Endometrial microvascular endothelial cells (primary cell): ENCODE results near the gene SLC24A5. TPM values are rescaled to one million over a fixed set of nuclear protein-coding genes. Genes with fewer than 3 reads are reported as not detected.

Source experiments
- in situ Hi-C: cut with HindIII; loops from 2 replicates; pipeline ENCODE4 v1.10.0; 2017; ENCODE audit warnings: low sequenced_read_pairs, low pct_unique_long_range_greater_than_20kb; ENCODE audit errors: inconsistent ontology term
- total RNA-seq: library from RNA; depleted of rRNA; stranded (reverse); fragments of >200 nt; gene quantifications from one replicate; pipeline ENCODE4 v1.2.3, GENCODE V29; 2015; ENCODE audit errors: inconsistent ontology term

The SLC24A5 gene
- total RNA-seq, 1 donor from 2014 or later, result not detected

DNA sequence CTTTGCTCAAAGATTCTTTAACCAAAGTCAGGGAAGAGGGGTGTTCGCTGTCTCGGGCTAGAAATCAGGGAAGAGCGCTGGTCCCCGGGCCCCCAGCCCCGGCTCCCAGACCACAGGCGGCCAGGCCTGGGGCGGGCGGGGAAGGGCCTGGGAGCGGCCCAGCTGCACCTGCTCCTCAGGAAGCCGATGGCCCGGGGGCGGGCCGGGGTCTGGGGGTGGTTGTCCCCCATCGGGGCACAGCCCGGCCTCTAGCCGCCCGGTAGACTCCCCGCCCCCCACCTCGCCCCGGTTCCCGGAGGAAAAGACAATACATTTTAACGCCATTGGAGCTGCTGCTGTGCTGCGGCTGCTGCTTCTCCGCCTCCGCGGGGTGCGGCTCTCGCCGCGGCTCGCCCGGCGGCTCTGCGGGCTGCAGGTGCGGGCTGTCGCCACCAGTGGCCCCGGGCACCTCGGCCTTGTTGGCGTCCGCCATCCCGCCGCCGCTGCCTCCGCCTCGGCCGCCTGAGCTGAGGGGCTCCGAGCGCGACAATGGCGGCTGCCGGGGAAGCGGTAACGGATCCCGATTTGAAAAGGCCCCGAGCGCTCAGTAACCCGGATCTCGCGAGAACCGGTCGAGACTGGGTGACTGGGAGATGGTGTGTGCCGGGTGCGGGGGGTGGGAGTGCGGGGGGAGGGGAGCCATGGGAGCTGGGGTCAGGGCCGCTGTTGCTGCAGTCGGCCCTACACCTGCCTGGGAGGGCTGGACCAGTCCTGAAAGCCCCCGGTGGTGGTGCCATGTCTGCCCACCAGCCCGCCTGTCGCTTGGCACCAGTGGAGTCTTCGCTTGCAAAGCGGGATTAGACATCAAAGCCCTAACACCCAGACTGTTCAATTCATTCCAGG is 57.2 kb downstream of the SLC24A5 start, which contains the start of gene MYEF2:
Gene MYEF2 (minus strand): TSS at position 530 of the 882 bp plus-strand sequence. CDS start 58 bp downstream, at position 472.
- in situ Hi-C loops, result no loop called here

DNA sequence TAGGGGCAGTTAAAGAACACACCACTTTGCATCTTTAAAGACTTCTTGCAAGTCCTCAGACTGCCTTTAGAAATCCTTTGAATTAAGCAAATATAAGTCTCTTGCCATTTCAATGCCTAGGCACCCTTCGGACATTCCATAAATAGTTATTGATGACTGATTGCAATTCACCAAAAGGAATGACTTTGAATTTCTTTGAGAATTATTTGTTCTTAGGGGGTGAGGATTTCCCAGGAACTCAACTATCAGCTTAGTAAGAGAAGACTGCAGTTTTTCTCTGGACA is 57.8 kb downstream of the SLC24A5 start:
- in situ Hi-C loops, result no loop called here

DNA sequence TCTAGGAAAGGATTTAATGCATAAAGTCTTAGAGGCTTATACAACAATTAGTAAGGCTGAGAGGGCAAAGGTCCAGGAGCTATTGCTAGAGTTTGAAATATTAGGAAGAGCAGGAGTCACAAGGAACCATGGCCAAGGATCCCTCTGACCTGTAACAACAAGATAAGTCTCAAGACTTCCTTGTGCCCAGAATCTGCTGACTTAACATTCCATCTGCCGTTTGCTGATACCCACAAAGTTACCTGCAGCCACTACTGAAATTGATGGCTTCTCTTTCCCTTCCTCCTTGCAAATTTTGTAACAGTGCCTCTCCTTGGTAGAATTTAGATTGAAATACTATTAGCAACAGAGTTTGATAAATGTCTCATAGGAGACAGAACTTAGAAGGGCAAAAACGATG is 62.0 kb downstream of the SLC24A5 start:
- in situ Hi-C loops, result no loop called here

DNA sequence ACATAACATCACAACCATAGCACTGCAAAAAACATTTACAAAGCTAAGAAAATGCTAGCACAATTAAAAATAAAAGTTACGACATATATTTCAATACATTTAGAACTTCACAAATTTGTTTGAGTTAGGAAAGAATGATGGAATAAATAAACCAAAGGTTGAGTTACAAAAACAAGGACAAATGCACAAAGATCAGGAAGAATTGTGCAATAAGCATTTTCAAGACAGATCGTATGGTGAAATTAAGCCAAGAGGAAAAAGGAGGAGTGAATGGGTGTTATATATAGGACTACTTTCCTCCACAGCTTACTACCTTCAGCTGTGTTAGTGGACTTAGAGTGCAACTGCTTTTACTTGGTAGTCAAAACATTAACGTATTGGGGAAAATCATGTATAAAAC is 64.7 kb downstream of the SLC24A5 start:
- in situ Hi-C loops, result no loop called here

DNA sequence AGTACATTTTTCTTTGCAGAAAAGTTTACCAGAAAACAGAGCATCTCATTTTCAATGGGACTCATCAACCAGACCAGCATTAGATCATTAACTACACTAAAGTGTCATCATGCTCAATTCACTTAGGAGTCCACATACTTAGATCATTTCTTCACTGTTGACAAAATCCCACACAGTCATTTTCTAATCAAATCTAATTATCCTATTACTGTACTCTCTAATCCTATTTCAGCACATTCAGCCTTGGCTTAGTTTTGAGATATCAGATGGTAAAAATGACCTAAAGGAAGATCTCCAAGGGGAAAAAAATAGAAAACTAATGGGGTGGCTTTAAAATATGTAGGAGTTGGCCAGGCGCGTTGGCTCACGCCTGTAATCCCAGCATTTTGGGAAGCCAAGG is 65.5 kb downstream of the SLC24A5 start:
- in situ Hi-C loops, result no loop called here

DNA sequence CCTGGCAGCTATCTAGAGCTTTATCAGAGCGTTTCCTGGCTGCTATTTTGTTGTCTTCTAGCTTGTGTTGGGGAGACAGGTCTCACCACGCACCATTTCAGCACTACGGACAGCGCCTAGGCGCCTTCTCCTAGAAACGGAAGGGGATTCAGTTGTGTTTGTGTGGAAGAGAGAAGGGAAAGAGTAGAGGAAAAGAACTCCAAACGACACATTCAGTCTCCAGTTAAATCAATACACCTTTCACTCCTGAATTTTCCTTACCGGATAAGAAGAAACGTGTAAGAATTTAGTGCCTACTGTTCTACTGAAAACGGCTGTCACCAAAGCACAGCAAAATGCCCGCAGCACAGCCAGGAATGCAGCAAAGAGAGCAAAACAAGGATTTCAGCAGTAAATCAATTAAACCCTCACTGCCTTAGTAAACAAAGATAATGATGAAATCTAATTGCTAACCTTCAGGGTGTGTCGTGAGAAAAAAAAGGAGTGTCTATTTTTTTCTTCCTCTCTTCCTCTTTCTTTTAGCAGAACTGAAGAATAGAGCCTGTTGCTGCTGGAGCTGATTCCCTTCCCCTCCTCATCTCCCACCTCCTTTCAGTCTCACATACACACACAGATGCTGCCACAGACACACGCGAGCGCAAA is 70.3 kb downstream of the SLC24A5 start:
- in situ Hi-C loops, result no loop called here

DNA sequence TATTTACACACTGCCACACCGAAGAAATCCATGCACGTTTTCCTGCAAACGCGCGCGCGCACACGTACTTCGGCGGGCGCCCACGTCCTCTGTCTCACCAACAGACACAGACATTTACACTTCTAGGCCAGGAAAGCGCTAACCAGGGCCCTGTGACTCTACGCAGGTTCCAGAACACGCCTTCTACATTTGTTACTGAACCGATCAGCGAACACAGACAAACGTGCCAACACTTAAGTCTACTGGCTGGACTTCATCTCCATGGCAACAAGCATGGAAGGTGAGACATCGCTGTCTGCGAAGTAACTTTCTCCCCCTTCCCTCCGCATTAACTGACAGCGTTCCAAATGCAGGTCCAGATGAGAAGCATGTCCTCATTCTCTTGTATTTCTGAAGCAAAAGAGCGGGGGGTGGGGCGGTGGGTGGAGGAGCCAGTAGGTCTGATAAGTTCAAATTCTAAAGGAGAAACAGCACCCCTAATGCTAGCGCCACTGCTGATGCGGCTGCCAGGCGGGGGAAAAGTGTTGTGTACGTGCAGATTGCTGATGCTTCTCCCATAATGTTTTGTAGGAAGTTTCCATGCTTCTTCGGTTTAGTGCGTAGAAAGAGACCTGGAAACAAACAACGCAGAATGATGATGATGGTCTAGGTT is 70.9 kb downstream of the SLC24A5 start, which contains the start of gene CTXN2:
Gene CTXN2 (plus strand): TSS at position 92 of the 652 bp plus-strand sequence. CDS start 9,636 bp downstream, outside the sequence.
- in situ Hi-C loops, result no loop called here

Other genes starting within 250 kb of the SLC24A5 start
- gene MYEF2, start 57.3 kb downstream of the SLC24A5 start, total RNA-seq, result 12.0 TPM
- gene CTXN2, start 70.7 kb downstream of the SLC24A5 start, total RNA-seq, result not detected
- not detected for gene SLC12A1, start 85.3 kb downstream of the SLC24A5 start, total RNA-seq
- gene DUT, start 210.4 kb downstream of the SLC24A5 start, total RNA-seq, result 73.8 TPM